HL-60 (cell line): Measurements from ENCODE around the gene SLC9A3.

Experiments
- CTCF ChIP-seq: IDR thresholded peaks from one replicate; pipeline ENCODE4 v1.5.1; 2011; ENCODE audit warnings: low read length, control low read depth, inconsistent platforms; ENCODE audit not compliant: insufficient read depth
- POLR2AphosphoS5 ChIP-seq: IDR thresholded peaks from 2 replicates; pipeline ENCODE4 v1.6.1; 2012; ENCODE audit warnings: low read depth
- REST ChIP-seq: IDR thresholded peaks from 2 replicates; pipeline ENCODE4 v1.6.1; 2012; ENCODE audit warnings: low read depth; ENCODE audit not compliant: insufficient replicate concordance

GRCh38 chr5:472656-473550, 51.3 kb downstream of the SLC9A3 start:
- no peak for TF ChIP-seq CTCF
- peak; percentile 51 for TF ChIP-seq POLR2AphosphoS5
- TF ChIP-seq REST = no peak
